ENCODE data around the gene SLC30A9.
A peak's percentile ranks its signal among the peaks of the same experiment; 100 is the strongest.

DNA sequence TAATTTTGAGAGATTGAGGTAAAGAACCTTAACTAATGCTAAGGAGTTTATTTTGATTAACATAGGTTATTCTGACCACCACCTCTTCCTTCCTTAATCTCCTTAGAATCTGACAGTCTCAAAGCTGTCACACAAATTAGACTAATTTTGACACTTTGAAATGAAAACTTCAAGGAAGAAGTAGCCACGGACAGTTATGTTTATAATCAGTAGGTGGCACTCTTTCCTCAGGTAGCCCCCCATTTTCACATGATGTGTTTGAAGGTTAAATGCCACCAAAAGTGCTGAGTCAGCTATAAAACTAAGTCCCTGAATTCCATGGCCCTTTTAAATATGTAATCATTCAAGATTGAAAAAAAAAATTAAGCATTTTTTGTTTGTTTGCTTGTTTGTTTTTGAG, 32.7 kb upstream of the SLC30A9 start:
- no peak for TF ChIP-seq POLR2A (IDR thresholded peaks at IDR 0.05)
- TF ChIP-seq, protein P1, sequence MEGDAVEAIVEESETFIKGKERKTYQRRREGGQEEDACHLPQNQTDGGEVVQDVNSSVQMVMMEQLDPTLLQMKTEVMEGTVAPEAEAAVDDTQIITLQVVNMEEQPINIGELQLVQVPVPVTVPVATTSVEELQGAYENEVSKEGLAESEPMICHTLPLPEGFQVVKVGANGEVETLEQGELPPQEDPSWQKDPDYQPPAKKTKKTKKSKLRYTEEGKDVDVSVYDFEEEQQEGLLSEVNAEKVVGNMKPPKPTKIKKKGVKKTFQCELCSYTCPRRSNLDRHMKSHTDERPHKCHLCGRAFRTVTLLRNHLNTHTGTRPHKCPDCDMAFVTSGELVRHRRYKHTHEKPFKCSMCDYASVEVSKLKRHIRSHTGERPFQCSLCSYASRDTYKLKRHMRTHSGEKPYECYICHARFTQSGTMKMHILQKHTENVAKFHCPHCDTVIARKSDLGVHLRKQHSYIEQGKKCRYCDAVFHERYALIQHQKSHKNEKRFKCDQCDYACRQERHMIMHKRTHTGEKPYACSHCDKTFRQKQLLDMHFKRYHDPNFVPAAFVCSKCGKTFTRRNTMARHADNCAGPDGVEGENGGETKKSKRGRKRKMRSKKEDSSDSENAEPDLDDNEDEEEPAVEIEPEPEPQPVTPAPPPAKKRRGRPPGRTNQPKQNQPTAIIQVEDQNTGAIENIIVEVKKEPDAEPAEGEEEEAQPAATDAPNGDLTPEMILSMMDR (IDR thresholded peaks at IDR 0.05) = peak in 3 of 4 experiments; percentile 16 to 32 (median 17)
- TF ChIP-seq POLR2AphosphoS5 (IDR thresholded peaks at IDR 0.05) = no peak

All from prostate gland (tissue), 2 donors.